Caco-2 (cell line): ENCODE data around the gene PTPN6. TPM values are rescaled to one million over a fixed set of nuclear protein-coding genes. Genes with fewer than 3 reads are reported as not detected.
A peak's percentile ranks its signal among the peaks of the same experiment; 100 is the strongest.

ENCODE experiments used
- BruUV-seq: library from RNA; stranded (reverse); fragments of 400-500 nt; replicated peaks from 2 replicates; lab custom pipeline; 2021; lab: Mats Ljungman, UMichigan
- CTCF ChIA-PET: fragments of 300-600 bp; sonication (Branson Sonifier 250); formaldehyde crosslinking; loops from one replicate; lab custom pipeline; 2022; ENCODE audit warnings: antibody characterized with exemption; lab: Charles Lee
- POLR2A ChIA-PET: fragments of 300-600 bp; sonication (Branson Sonifier 250); formaldehyde crosslinking; loops from one replicate; lab custom pipeline; 2022; ENCODE audit warnings: antibody characterized with exemption; lab: Charles Lee
- DNase-seq, 2 experiments: peaks; one replicate each; pipeline versions ENCODE4 v3.0.0 to v3.0.0-alpha.2; 2020 to 2022
- H3K27me3 ChIP-seq: replicated peaks from 2 replicates; pipeline ENCODE4 v1.6.0; 2011; ENCODE audit warnings: low read length; ENCODE audit not compliant: control insufficient read depth, insufficient read depth
- H3K36me3 ChIP-seq: 2 replicates; pipeline ENCODE4 v1.5.1; 2011; ENCODE audit warnings: low read length; ENCODE audit not compliant: control insufficient read depth, insufficient read depth
- H3K4me1 ChIP-seq: fragments of 250-450 bp; sonication (Bioruptor Pico); 2 replicates; pipeline ENCODE4 v1.5.1; 2020; ENCODE audit warnings: mild to moderate bottlenecking
- H3K4me3 ChIP-seq: 2 replicates; pipeline ENCODE4 v1.5.1; 2011; ENCODE audit warnings: low read depth, mild to moderate bottlenecking, control low read depth, low read length
- H3K9me3 ChIP-seq: fragments of 250-450 bp; sonication (Bioruptor Pico); 2 replicates; pipeline ENCODE4 v1.5.1; 2020; ENCODE audit warnings: mild to moderate bottlenecking, moderate library complexity
- H3K27ac Mint-ChIP-seq: one replicate; pipeline ENCODE4 v1.8.0; 2022; ENCODE audit warnings: mixed read lengths; ENCODE audit not compliant: unreplicated experiment
- H3K27me3 Mint-ChIP-seq: one replicate; pipeline ENCODE4 v1.8.0; 2022; ENCODE audit warnings: mixed read lengths; ENCODE audit not compliant: insufficient read depth, unreplicated experiment
- H3K36me3 Mint-ChIP-seq: one replicate; pipeline ENCODE4 v1.8.0; 2022; ENCODE audit warnings: mild to moderate bottlenecking, mixed read lengths; ENCODE audit not compliant: insufficient read depth, unreplicated experiment
- H3K4me1 Mint-ChIP-seq: one replicate; pipeline ENCODE4 v1.8.0; 2022; ENCODE audit warnings: low read depth, mixed read lengths; ENCODE audit not compliant: unreplicated experiment
- H3K4me3 Mint-ChIP-seq: one replicate; pipeline ENCODE4 v1.8.0; 2022; ENCODE audit warnings: mild to moderate bottlenecking, moderate library complexity, mixed read lengths; ENCODE audit not compliant: unreplicated experiment
- H3K9me3 Mint-ChIP-seq: one replicate; pipeline ENCODE4 v1.8.0; 2022; ENCODE audit warnings: mixed read lengths; ENCODE audit not compliant: unreplicated experiment
- CTCF ChIP-seq, 2 experiments: fragments of 200-600 bp in 1 of 2; IDR thresholded peaks; 1 replicate in 1 of 2; 2 replicates in 1 of 2; pipeline versions ENCODE4 v1.5.1 to v1.8.0; 2011 to 2022; ENCODE audit warnings: antibody characterized with exemption in 1 of 2, control low read depth in 1 of 2, inconsistent platforms in 1 of 2, low read depth in 1 of 2, low read length in 1 of 2, mild to moderate bottlenecking in 1 of 2, moderate library complexity in 1 of 2; ENCODE audit not compliant: insufficient read depth in 1 of 2, severe bottlenecking in 1 of 2, unreplicated experiment in 1 of 2
- intact Hi-C: fragments of 100-400 bp; cut with micrococcal nuclease; formaldehyde crosslinking; loops from one replicate; pipeline ENCODE4 v1.10.0; 2022; ENCODE audit not compliant: unreplicated experiment
- total RNA-seq: library from RNA; stranded (reverse); gene quantifications from 2 replicates; pipeline ENCODE4 v1.2.3, GENCODE V29; 2022

The PTPN6 gene
- total RNA-seq, 1 experiment from 2014 or later, result 43.9 TPM

GRCh38 chr12:6996040-6996441, 44.9 kb downstream of the PTPN6 start:
- H3K27me3 Mint-ChIP-seq, result no peaks in the 10 kb centered on the region
- no peaks in the 10 kb centered on the region for H3K9me3 ChIP-seq
- no peaks in the 10 kb centered on the region for H3K9me3 Mint-ChIP-seq
- CTCF ChIA-PET, result interaction anchor here (0.5 to 1.9 kb wide), 8 partner anchors 13 to 127 kb away, joined by 3 to 10 read pairs (median 3); partner anchors contain the start of genes C12orf57, LPCAT3 and RNU7-1
- H3K4me3 Mint-ChIP-seq, result peak overlapping the region; percentile 20
- no peak overlapping the region for H3K4me3 ChIP-seq
- peaks cover 53% of the 10 kb centered on the region for H3K4me1 ChIP-seq
- H3K27ac Mint-ChIP-seq, result peak overlapping the region; percentile 62
- peak; percentile 91 to 96 for DNase-seq
- H3K27me3 ChIP-seq, result no peaks in the 10 kb centered on the region
- H3K36me3 ChIP-seq, result peaks cover 1% of the 10 kb centered on the region
- BruUV-seq, result no TSS peak
- POLR2A ChIA-PET, result interaction anchor here (0.6 to 1.8 kb wide), 6 partner anchors 15 to 144 kb away, joined by 3 to 16 read pairs (median 5); partner anchors contain the start of genes C12orf57, RNU7-1 and USP5
- H3K36me3 Mint-ChIP-seq, result peaks cover 40% of the 10 kb centered on the region
- no peak for TF ChIP-seq CTCF (IDR thresholded peaks at IDR 0.05; ENCODE audit: insufficient read depth in 1 of 2, low read depth in 1 of 2, low read length in 1 of 2, severe bottlenecking in 1 of 2, unreplicated experiment in 1 of 2)
- peaks cover 36% of the 10 kb centered on the region for H3K4me1 Mint-ChIP-seq
- intact Hi-C loops, result loop anchor here (1.0 kb wide), 2 partner anchors 15 to 22 kb away; partner anchors contain the start of gene LPCAT3

- Histone ChIP-seq H3K27me3 (no peaks in the 10 kb centered on the region), H3K9me3 (no peaks in the 10 kb centered on the region), H3K4me3 (no peak overlapping the region), H3K4me1 (peaks cover 53% of the 10 kb centered on the region), H3K36me3 (peaks cover 1% of the 10 kb centered on the region; the same call in 1 of the 2 replicates)
- no peaks in the 10 kb centered on the region for H3K27me3 Mint-ChIP-seq
- intact Hi-C loops, result no loop called here
- peaks cover 38% of the 10 kb centered on the region for H3K36me3 Mint-ChIP-seq
- no peak overlapping the region for H3K4me3 Mint-ChIP-seq
- no peaks in the 10 kb centered on the region for H3K9me3 Mint-ChIP-seq
- CTCF ChIA-PET, result interaction anchor here (0.5 to 1.8 kb wide), 5 partner anchors 13 to 127 kb away, joined by 3 to 8 read pairs (median 4); partner anchors contain the start of gene LPCAT3
- no peak for TF ChIP-seq CTCF (IDR thresholded peaks at IDR 0.05; ENCODE audit: insufficient read depth in 1 of 2, low read depth in 1 of 2, low read length in 1 of 2, severe bottlenecking in 1 of 2, unreplicated experiment in 1 of 2)
- BruUV-seq, result no TSS peak
- H3K27ac Mint-ChIP-seq, result peak overlapping the region; percentile 22
- POLR2A ChIA-PET, result interaction anchor here (1.0 to 2.1 kb wide), 3 partner anchors 18 to 109 kb away, joined by 3 to 8 read pairs (median 5); partner anchors contain the start of gene LPCAT3
- DNase-seq, result no peak
- peaks cover 48% of the 10 kb centered on the region for H3K4me1 Mint-ChIP-seq
Observed at GRCh38 chr12:6998715-6999451, 47.7 kb downstream of the PTPN6 start.

GRCh38 chr12:7001921-7002591, 50.9 kb downstream of the PTPN6 start:
- Histone ChIP-seq H3K4me3 (no peak overlapping the region), H3K27me3 (no peaks in the 10 kb centered on the region), H3K9me3 (no peaks in the 10 kb centered on the region), H3K36me3 (peaks cover 1% of the 10 kb centered on the region), H3K4me1 (peaks cover 29% of the 10 kb centered on the region)
- ChIA-PET POLR2A (no interaction called here), CTCF (no interaction called here)
- intact Hi-C loops, result no loop called here
- Mint-ChIP-seq H3K4me1 (peaks cover 29% of the 10 kb centered on the region), H3K27me3 (no peaks in the 10 kb centered on the region), H3K27ac (no peak overlapping the region), H3K36me3 (peaks cover 9% of the 10 kb centered on the region), H3K4me3 (no peak overlapping the region), H3K9me3 (no peaks in the 10 kb centered on the region)
- DNase-seq, result no peak
- BruUV-seq, result no TSS peak
- no peak for TF ChIP-seq CTCF (IDR thresholded peaks at IDR 0.05; ENCODE audit: insufficient read depth in 1 of 2, low read depth in 1 of 2, low read length in 1 of 2, severe bottlenecking in 1 of 2, unreplicated experiment in 1 of 2)
